GM12878 (cell line): ENCODE results near the gene SEC22C. TPM values are rescaled to one million over a fixed set of nuclear protein-coding genes. Genes with fewer than 3 reads are reported as not detected.

Source experiments
- ATAC-seq: fragments of 200-7000 bp; cut with Tn5 transposase; 3 replicates; pipeline ENCODE4 v1.9.1; 2020; ENCODE audit warnings: mild to moderate bottlenecking, moderate library complexity
- BruUV-seq: library from RNA; stranded (reverse); fragments of 400-500 nt; replicated peaks from 2 replicates; lab custom pipeline; 2021; lab: Mats Ljungman, UMichigan
- CTCF ChIA-PET: fragments of 300-600 bp; sonication (Branson Sonifier 250); formaldehyde crosslinking; extraction: SDS; loops from one replicate; lab custom pipeline; 2021; ENCODE audit warnings: inconsistent platforms; lab: Yijun Ruan, JAX
- POLR2A ChIA-PET: fragments of 350-600 bp; formaldehyde crosslinking; extraction: SDS; loops from one replicate; lab custom pipeline; 2021; ENCODE audit warnings: inconsistent platforms; lab: Charles Lee
- RAD21 ChIA-PET: fragments of 300-600 bp; sonication (Branson Sonifier 250); formaldehyde crosslinking; loops from one replicate; lab custom pipeline; 2023; ENCODE audit warnings: antibody characterized with exemption; ENCODE audit not compliant: unreplicated experiment; lab: Charles Lee
- SMC1A ChIA-PET: fragments of 300-600 bp; sonication (Branson Sonifier 250); formaldehyde crosslinking; loops from one replicate; lab custom pipeline; 2023; ENCODE audit not compliant: unreplicated experiment, uncharacterized antibody; lab: Charles Lee
- DNase-seq: peaks from one replicate; pipeline ENCODE4 v3.0.0-alpha.2; 2011; ENCODE audit warnings: low read depth, low spot score
- FAIRE-seq: peaks from 3 replicates; lab custom pipeline; 2011; peaks lifted over from hg19 to GRCh38; lab: Jason Lieb, UNC
- H2AFZ ChIP-seq: 2 replicates; pipeline ENCODE4 v1.6.0; 2011; ENCODE audit warnings: low read depth, low read length, control low read depth; ENCODE audit not compliant: control insufficient read depth
- H3K27ac ChIP-seq: 2 replicates; pipeline ENCODE4 v1.5.1; 2011; ENCODE audit warnings: control low read depth; ENCODE audit not compliant: control insufficient read depth, insufficient read depth
- H3K27me3 ChIP-seq, 2 experiments: replicated peaks in 1 of 2; 2 replicates each; pipeline versions ENCODE4 v1.6.0 to v1.6.1; 2011; ENCODE audit warnings: low read length in 1 of 2; ENCODE audit not compliant: control insufficient read depth in 2 of 2, insufficient read depth in 2 of 2
- H3K36me3 ChIP-seq, 2 experiments: 2 replicates each; pipeline ENCODE4 v1.5.1; 2011; ENCODE audit warnings: low read length in 1 of 2; ENCODE audit not compliant: control insufficient read depth in 2 of 2, insufficient read depth in 2 of 2
- H3K4me1 ChIP-seq: 2 replicates; pipeline ENCODE4 v1.6.1; 2011; ENCODE audit warnings: mild to moderate bottlenecking, low read length, moderate library complexity, mixed read lengths; ENCODE audit not compliant: control insufficient read depth, insufficient read depth
- H3K4me2 ChIP-seq: 2 replicates; pipeline ENCODE4 v1.6.0; 2011; ENCODE audit warnings: control low read depth; ENCODE audit not compliant: control insufficient read depth, insufficient read depth
- H3K4me3 ChIP-seq: fragments of 200-600 bp; sonication (generic); 2 replicates; pipeline ENCODE4 v1.5.1; 2016
- H3K79me2 ChIP-seq: 2 replicates; pipeline ENCODE4 v1.6.0; 2011; ENCODE audit warnings: low read length; ENCODE audit not compliant: control insufficient read depth, insufficient read depth
- H3K9ac ChIP-seq: 2 replicates; pipeline ENCODE4 v1.8.0; 2011; ENCODE audit warnings: low read length, control low read depth, mixed read lengths; ENCODE audit not compliant: control insufficient read depth, insufficient read depth
- H3K9me3 ChIP-seq: replicated peaks from 3 replicates; pipeline ENCODE4 v1.5.1; 2011; ENCODE audit warnings: mild to moderate bottlenecking, low read length; ENCODE audit not compliant: control insufficient read depth, insufficient read depth
- H4K20me1 ChIP-seq: 2 replicates; pipeline ENCODE4 v1.6.0; 2011; ENCODE audit not compliant: control insufficient read depth, insufficient read depth
- CEBPZ ChIP-seq: fragments of 150-350 bp; IDR thresholded peaks from 2 replicates; pipeline ENCODE4 v1.6.1; 2016; ENCODE audit warnings: low read depth, low read length
- FOXK2 ChIP-seq: fragments of 450-650 bp; IDR thresholded peaks from 2 replicates; pipeline ENCODE4 v1.6.1; 2017; ENCODE audit warnings: mild to moderate bottlenecking, moderate library complexity
- MYC ChIP-seq: IDR thresholded peaks from 2 replicates; pipeline ENCODE4 v1.6.1; 2011; ENCODE audit warnings: mild to moderate bottlenecking, low read length, moderate library complexity, inconsistent platforms; ENCODE audit not compliant: insufficient read depth, insufficient replicate concordance, insufficient read length, severe bottlenecking
- RAD21 ChIP-seq: IDR thresholded peaks from 2 replicates; pipeline ENCODE4 v1.6.1; 2011; ENCODE audit warnings: mild to moderate bottlenecking, low read depth, low read length, moderate library complexity; ENCODE audit not compliant: insufficient read depth
- STAT1 ChIP-seq: fragments of 450-650 bp; conservative IDR thresholded peaks from 2 replicates; pipeline ENCODE4 v1.6.1; 2014; ENCODE audit warnings: antibody characterized with exemption, mild to moderate bottlenecking
- ZBTB4 ChIP-seq: fragments of 450-650 bp; formaldehyde crosslinking; IDR thresholded peaks from 2 replicates; pipeline ENCODE4 v1.4.0; 2022; ENCODE audit warnings: mild to moderate bottlenecking, moderate library complexity
- WGBS: methylation state at CpG from one replicate; pipeline ENCODE4 v1.1.6; 2016; ENCODE audit warnings: low lambda C conversion rate; ENCODE audit not compliant: insufficient replicate concordance, insufficient coverage; ENCODE audit errors: missing lambda C conversion rate; 5-methylcytosine and 5-hydroxymethylcytosine counted together
- in situ Hi-C: fragments of 300-500 bp; cut with MboI; formaldehyde crosslinking; loops from 9 replicates; pipeline ENCODE4 v1.14.3; 2018; ENCODE audit warnings: mixed read lengths
- intact Hi-C: fragments of 100-400 bp; cut with micrococcal nuclease; formaldehyde crosslinking; loops from one replicate; pipeline ENCODE4 v1.14.2; 2022; ENCODE audit not compliant: unreplicated experiment
- polyA plus RNA-seq, 11 experiments: library from polyadenylated mRNA; depleted of rRNA in 4 of 11; unstranded in 6 of 11; stranded (reverse) in 5 of 11; fragments of >200 nt; fragmentation: Nextera tagmentation in 4 of 11; fragmentation: Illumina TruSeq in 1 of 11; extraction: Ambion mirVana in 4 of 11; extraction: Trizol in 1 of 11; gene quantifications; 1 replicate in 1 of 11; 2 replicates in 10 of 11; pipeline versions ENCODE4 v1.2.1 to v1.2.3, GENCODE V29; 2011 to 2016; ENCODE audit warnings: inconsistent platforms in 2 of 11, missing spikeins in 2 of 11, low read depth in 1 of 11
- total RNA-seq, 4 experiments: library from RNA; depleted of rRNA in 3 of 4; stranded (reverse); fragments of >200 nt in 3 of 4; fragmentation: Illumina TruSeq in 1 of 4; extraction: Trizol in 1 of 4; gene quantifications; 2 replicates each; pipeline versions ENCODE4 v1.2.1 to v1.2.3, GENCODE V29; 2013 to 2021

SEC22C gene
- total and polyA plus RNA-seq, 10 of the 15 experiments (the other 5 are each of a cell fraction or from before 2014, with no cell fraction given): 15.6 to 47.0 (median 39.1) TPM

GRCh38 chr3:42533161-42533897, 48.4 kb downstream of the SEC22C start:
- no peaks in the 10 kb centered on the region for H3K36me3 ChIP-seq
- H3K9me3 ChIP-seq: no peaks in the 10 kb centered on the region
- H3K9ac ChIP-seq: no peak overlapping the region
- DNase-seq (no peak), ATAC-seq (no peak), FAIRE-seq (no peak)
- RAD21 ChIA-PET: no interaction called here
- no peaks in the 10 kb centered on the region for H3K79me2 ChIP-seq
- no peak overlapping the region for H3K4me3 ChIP-seq
- BruUV-seq: no TSS peak
- no peak overlapping the region for H2AFZ ChIP-seq
- H3K4me2 ChIP-seq: no peak overlapping the region
- CTCF ChIA-PET: interaction anchor here (0.6 kb wide), 1 partner anchor 49 kb away, joined by 5 read pairs; no protein-coding TSS in a partner anchor
- no peaks in the 10 kb centered on the region for H3K4me1 ChIP-seq
- TF ChIP-seq FOXK2: no peak
- no peak for TF ChIP-seq RAD21
- WGBS: 18% methylated on average over 7 of the region's 7 CpGs
- no peaks in the 10 kb centered on the region for H4K20me1 ChIP-seq
- SMC1A ChIA-PET: interaction anchor here (2.2 kb wide), 1 partner anchor 286 kb away, joined by 7 read pairs; no protein-coding TSS in a partner anchor
- POLR2A ChIA-PET: no interaction called here
- H3K27me3 ChIP-seq: no peaks in the 10 kb centered on the region; a peak in 2 of 4 replicates
- intact Hi-C loops (no loop called here), in situ Hi-C loops (no loop called here)
- no peak overlapping the region for H3K27ac ChIP-seq

- ChIA-PET RAD21 (no interaction called here), CTCF (no interaction called here), POLR2A (no interaction called here), SMC1A (no interaction called here)
- WGBS: 49% methylated on average over 4 of the region's 4 CpGs
- in situ Hi-C loops: no loop called here
- no peak overlapping the region for H3K9ac ChIP-seq
- ATAC-seq (no peak), FAIRE-seq (no peak), DNase-seq (no peak)
- no peak overlapping the region for H3K4me3 ChIP-seq
- no peak overlapping the region for H3K4me2 ChIP-seq
- BruUV-seq: no TSS peak
- no peaks in the 10 kb centered on the region; a peak in 2 of 4 replicates for H3K27me3 ChIP-seq
- H3K4me1 ChIP-seq: no peaks in the 10 kb centered on the region
- no peak overlapping the region for H2AFZ ChIP-seq
- H3K79me2 ChIP-seq: no peaks in the 10 kb centered on the region
- no peak for TF ChIP-seq ZBTB4
- TF ChIP-seq CEBPZ: no peak
- TF ChIP-seq FOXK2: no peak
- TF ChIP-seq MYC: no peak
- TF ChIP-seq STAT1: no peak
- no peak overlapping the region for H3K27ac ChIP-seq
- intact Hi-C loops: no loop called here
- H3K9me3 ChIP-seq: no peaks in the 10 kb centered on the region
- no peaks in the 10 kb centered on the region for H3K36me3 ChIP-seq
- H4K20me1 ChIP-seq: no peaks in the 10 kb centered on the region
These were observed 49.5 kb downstream of the SEC22C start for GRCh38 chr3:42532229-42532628.
